NCI-H1436 (cell line): ENCODE measurements around the gene MEF2D.
A peak's percentile ranks its signal among the peaks of the same experiment; 100 is the strongest.

Experiments
- DNase-seq: peaks from one replicate; lab custom pipeline; 2025; lab: John Stamatoyannopoulos, UW

The MEF2D gene

DNA sequence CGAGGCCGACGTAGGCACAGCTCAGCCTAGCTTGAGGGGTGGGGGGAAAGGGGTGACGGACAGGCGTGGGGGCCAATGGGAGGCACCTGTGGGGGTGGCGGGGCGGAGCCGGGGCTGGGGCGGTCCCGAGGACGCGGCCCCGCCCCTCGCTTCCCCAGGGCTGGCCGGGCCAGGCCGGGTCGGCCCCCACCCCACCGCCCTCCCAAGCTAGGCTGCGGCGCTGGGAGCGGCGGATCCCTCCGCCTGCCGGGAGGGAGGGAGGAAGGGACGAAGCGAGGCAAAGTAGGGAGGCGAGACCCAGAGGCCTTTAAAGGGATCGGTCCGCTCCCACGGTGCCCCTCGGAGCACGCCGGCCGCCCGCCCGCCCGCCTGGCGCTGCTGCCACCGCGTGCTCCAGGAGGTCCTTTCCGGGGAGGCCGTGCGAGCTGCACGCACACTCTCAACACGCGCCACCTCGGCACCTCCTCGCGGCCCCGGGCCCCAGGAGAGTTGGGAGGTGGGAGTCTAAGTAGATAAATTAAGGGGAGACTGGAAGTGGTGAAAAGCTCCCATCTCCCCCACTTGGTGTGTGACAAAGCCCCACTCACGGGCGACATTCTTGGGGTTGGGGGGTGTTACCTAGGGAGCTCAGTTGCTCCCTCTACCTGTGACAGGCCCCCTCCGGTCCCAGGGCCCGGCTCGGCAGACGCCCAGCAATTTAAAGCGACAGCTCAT is 375 bp upstream of the MEF2D start:
- peak; percentile 89 for DNase-seq

DNA sequence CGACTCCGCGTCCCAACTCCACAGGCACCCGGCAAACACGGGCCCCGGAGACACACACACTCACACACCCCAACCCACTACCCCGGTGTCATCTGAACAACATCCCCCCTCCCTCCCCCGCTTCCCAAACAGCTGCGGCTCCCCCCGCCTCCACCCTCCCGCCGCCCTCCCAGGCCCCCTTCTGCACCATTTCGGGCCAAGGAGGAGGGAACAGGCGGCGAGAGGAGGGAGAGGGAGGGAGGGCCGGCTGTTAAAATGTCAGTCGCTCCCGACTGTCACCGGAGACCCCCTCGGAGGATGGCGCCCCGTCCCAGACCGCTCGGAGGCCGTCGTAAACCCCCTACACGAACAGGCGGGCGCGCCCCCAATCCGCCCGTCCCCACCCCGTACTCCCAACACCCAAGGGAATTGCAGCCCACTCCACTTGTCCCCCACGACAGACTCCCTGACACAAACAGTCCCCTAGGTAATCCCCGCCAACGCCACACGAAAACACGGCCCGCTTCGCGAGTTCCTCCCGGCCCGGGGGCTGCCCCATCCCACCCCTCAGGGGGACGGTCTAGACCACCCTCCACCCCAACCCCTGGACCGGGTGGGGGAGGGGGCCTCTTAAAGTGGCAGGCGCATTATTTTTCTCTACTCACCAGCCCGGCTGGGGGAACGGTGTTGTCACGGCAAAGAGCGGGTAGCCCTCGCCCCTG is 583 bp downstream of the MEF2D start:
- DNase-seq = no peak

DNA sequence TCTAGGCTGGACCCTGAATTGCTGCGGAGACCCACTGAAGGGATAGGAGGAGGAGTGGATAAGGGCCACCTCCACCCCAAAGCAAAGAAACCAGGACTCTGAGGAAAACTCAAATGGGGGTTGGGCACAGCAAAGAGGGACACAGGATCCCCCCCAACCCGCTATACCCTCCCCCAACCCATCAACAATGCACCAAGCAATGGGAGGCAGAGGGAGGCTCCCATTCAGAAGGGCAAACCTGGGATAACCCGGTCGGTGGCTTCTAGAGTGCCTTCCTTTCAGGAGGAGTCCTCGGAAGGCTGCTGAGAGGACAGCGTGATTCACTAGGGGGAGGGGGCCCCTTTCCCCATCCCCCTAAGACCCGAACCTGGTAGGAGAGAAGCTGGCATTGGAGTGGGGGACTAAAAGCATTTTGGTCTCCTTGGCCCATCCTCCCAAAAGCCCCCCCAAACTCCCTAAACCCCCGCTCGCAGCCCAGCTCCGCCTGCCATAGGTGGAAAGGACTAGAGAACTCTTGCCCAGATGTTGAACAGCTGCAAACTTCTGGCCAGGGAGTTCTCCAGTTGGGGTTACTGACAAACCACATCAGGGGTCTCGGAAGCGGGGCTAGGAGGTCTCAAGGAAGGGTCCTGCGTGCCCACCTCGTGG is 1.3 kb downstream of the MEF2D start:
- DNase-seq = no peak

- no peak for DNase-seq
Observed at GRCh38 chr1:156498432-156499193, 2.0 kb downstream of the MEF2D start.

- no peak for DNase-seq
Observed at GRCh38 chr1:156497743-156498431, 2.7 kb downstream of the MEF2D start.

DNA sequence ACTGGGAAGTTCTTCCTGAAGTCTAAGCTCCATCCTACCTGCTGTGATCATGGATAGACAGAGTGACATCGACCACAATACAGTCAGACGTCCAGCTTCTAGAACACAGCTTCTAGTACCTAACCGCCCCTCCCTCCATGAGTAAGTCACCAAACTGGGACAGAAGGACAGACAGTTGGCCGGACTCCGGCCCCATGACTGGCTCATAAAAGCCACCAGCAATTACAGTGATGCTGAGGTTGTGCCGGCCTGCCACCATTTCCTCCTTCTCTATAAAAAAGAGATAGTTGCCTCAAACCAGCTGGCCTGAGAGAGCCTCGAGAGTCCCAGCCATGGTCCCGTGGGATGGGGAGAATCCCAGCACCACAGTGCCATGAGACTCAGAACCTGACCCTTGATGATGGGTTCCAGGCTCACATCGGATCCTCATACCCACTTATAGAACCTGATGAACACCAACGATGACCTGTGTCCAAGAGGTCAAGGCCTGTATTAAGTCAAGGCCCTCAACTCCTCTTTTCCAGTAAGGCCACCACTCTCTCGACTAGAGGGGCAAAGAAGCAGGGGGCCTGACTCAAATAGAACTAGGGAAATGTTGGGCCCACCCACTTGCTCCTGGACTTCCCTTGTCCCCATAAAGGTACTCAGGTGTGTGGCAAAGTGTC is 3.4 kb downstream of the MEF2D start:
- no peak for DNase-seq

DNA sequence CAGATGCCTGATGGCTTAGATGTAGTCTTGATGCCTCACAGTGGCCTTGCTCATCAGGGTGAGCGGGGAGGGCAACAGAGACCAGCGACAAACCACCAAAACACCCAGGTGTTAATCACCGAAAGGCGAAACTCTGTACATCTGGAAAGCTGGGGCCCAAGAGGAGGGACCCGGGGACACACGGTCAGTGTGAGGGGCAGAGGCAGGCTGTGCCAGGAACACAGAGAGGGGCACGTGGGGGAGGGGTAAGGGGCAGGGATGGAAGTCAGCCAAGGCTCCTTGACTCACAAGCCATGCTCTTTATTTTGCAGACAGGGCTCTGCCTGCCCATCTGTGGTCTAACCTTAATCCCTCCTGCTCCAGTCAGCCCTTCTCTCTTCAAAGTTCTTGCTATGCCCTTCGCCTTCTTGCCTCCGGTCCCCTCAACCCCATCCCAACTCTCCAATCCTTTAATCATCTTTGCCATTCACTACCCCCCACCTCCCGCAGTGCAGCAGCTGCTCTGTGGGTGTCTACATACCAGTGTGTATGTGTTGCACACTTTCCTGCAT is 4.3 kb downstream of the MEF2D start:
- no peak for DNase-seq

GRCh38 chr1:156495401-156496140 is 5.0 kb downstream of the MEF2D start:
- no peak for DNase-seq

GRCh38 chr1:156494309-156494895 is 6.2 kb downstream of the MEF2D start:
- no peak for DNase-seq

DNA sequence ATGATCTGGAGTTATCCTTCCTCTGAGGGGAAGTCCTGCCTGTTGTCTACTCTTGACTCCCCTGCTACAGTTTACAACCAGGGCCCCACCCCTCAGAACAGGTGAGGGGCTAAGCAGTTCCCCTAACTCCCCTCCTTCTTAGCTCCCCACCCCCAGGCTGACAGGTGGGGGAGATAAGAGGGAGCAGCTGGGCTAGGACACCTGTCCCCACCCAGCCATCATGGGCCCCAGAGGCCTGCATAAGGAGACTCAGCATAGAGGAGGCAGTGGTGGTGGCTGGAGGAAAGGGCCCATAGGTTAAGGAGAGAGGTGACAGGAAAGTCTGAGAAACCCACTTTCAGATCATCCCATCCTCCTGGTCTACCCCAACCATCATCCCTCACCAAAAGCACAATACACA is 6.8 kb downstream of the MEF2D start:
- DNase-seq = no peak

- DNase-seq = no peak
Observed at GRCh38 chr1:156493154-156493631, 7.4 kb downstream of the MEF2D start.

DNA sequence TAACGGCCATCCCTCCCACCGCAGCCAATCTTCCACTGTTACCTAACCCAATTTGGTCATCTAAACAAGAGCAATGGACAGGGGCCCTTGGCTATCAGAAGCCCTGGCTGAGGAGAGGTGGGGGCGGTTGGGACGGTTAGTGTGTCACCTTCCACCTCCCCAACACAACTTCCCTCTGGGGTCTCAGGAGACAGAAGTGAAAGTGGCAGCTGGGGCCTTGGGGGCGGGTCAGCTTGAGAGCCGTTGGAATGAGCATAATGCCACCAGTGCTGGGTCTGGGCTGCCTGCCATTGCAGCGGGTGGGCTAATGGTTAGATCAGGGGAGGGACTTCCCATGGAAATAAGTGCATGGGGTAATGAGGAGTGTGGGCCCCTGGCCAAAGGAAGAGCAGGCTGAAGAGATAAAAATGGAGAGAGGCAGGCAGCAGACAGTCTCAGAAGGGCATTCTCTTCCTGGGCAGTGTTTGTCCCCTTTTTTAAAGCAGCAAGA is 7.9 kb downstream of the MEF2D start:
- DNase-seq = no peak

- DNase-seq = no peak
Observed at GRCh38 chr1:156492013-156492590, 8.5 kb downstream of the MEF2D start.

- no peak for DNase-seq
Observed at GRCh38 chr1:156491151-156491949, 9.2 kb downstream of the MEF2D start.

GRCh38 chr1:156490401-156491032 is 10.1 kb downstream of the MEF2D start:
- DNase-seq = no peak

DNA sequence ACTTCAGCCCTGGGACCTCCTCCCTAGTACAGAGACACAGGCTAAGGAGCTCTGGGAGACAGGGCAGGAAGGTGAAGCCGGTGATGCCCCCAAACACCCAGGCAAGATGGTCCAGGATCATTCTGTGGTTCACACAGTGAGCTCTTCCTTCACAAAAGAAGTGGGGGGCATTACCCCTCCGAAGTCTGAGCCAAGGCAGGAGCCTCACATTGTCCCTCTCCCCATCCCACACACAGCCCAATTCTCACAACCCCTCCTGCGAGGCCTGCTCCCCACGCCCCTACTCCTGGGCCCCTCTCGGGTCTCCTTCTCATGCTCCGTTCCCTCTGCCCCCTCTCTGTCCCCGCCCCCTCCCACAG is 10.7 kb downstream of the MEF2D start:
- no peak for DNase-seq

DNA sequence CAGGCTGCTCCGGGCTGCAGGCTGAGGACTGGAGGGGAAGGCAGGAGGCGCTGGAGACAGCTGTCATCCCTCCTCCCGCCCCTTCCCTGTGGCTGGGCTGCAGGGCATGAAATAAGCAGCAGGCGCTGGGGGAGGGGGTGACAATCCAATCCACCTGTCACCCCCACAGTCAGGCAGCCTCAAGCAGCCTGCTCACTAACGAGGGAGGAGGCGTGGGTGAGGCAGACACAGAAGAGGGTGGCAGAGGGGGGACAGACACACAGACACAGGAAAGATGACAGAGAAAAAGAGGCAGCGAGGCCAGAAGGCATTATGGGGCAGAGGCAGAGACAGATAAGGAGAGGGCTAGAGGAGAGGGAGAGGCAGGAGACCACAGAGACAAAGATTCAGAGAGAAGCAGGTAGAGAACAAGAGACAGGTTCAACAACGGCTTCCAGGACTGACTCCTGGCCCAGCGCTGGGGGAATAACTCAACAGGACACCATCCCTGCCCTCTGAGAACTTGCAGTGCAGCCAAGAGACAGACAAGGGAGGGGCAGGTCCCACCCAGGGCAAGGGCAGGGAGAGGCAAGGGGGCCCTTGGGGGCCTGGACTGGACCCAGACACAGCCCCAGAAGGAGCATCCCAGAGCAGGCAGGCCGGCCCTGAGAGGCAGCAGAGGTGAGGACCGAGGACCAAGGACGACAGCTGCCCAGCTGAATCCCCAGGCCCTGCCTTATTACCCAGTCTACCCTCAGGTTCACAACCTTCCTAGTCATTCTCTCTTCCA is 11.2 kb downstream of the MEF2D start:
- DNase-seq = peak; percentile 66
